ENCODE data around the gene DTD1.

DTD1 gene, protein sequence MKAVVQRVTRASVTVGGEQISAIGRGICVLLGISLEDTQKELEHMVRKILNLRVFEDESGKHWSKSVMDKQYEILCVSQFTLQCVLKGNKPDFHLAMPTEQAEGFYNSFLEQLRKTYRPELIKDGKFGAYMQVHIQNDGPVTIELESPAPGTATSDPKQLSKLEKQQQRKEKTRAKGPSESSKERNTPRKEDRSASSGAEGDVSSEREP

DNA sequence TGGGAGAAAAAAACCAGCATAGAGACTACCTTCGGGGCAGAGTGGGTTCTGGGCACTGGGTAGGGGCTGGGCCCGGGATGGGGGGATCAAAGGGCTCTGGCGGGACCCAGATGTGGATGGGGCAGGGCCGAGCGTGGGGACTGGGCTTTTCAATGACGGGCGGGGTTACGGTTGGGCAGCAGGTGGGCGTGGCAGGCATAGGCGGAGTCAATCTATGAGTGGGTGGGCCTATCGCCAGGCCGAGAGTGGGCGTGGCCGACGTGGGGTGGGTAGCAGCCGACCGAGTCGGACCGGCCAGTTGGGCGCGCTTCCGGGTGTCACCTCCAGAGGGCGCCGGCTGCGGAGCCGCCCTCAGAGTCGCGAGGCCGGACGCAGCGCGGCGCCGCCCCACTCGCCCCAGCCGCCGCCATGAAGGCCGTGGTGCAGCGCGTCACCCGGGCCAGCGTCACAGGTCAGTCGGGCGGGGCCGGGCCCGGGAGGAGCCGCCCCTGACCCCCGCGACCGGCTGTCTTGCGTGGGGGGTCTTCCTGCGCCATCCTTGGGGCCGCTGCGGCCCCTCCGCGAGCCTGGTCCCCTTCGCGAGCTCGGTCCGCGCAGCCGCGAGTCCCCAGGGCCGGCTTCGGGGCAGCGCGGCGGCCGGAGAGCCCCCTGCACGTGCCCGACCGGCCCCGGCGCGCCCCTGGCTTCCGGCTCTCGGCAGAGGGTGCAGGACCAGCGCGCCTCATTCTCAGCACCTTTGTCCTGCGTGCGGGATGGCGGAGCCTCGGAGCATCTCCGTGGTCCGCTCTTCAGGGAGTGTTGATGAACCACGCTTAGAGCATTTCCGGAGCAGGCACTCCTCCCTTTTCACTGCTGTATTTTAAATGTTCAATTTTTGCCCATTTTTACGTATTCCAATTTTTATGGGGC is at the start of gene DTD1:
Gene DTD1 (plus strand): TSS at position 390 of the 909 bp plus-strand sequence. CDS start 19 bp downstream, at position 409.
- peak; percentile 66 to 77 for DNase-seq (ENCODE audit: low read depth in 2 of 2)

DNA sequence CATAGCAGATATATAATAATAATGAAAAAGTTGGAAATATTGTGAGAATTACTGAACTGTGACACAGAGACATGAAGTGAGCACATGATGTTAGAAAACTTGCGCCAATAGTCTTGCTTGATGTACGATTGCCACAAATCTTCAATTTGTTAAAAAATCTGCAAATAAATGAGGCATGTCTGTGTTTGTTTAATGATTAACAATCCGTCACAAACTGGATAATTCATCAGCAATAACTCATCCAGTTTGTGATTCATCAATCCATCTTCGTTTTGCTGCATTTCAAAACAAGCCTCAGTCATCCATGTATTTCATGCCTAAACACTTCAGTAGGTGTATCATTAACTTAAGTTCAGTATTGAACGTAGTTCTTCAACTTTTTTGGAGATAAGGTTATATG is 46.1 kb upstream of the DTD1 start:
- DNase-seq (ENCODE audit: low read depth in 2 of 2), result no peak

DNA sequence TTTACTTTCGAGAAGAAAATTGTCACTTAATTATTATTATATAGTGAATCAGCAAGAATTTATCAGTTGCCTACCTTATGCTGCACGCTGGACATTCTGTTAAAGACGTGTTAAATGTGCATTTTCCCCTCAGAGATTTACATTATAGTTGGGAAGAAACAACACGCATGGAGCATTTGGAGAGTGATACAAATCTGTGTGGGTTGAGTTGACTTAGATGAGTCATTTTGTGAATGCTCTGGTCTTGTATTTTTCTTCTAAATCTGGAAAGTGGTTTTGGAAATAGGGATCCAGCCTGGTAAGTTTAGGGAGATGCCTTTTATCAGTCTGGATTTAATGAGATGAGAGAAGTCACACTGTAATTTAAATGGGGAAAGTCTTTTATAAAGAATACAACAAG is 44.6 kb upstream of the DTD1 start:
- no peak for DNase-seq (ENCODE audit: low read depth in 2 of 2)

DNA sequence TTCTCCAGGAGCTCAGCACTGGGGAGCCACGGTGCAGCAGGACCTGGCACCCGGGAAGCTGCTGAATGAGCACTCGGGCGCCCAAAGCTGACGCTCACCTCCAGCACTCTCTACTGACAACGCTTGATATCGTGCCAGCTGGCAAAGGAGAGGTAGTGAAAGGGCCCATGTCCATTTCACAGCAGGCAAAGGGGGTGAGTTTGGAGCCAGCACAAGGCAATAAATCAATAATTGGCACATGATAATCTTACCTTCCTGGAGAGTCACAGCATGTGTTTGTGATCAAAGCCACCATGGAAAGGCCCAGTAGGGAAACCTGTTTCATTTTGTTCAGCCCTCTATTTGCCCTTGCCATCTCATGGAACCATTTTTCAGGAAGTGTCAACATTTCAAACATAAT is 43.9 kb upstream of the DTD1 start:
- DNase-seq (ENCODE audit: low read depth in 2 of 2), result no peak

- no peak for DNase-seq (ENCODE audit: low read depth in 2 of 2)
These were observed 42.3 kb upstream of the DTD1 start for GRCh38 chr20:18545566-18545965.

- no peak for DNase-seq (ENCODE audit: low read depth in 2 of 2)
These were observed 39.4 kb upstream of the DTD1 start for GRCh38 chr20:18548465-18548864.

- no peak for DNase-seq (ENCODE audit: low read depth in 2 of 2)
These were observed 34.1 kb upstream of the DTD1 start for GRCh38 chr20:18553746-18554145.

GRCh38 chr20:18566892-18567738 is 20.7 kb upstream of the DTD1 start, which contains the start of gene SMIM26:
SMIM26 (plus strand) TSS chr20:18567432; CDS start chr20:18567479, 47 bp downstream.
- DNase-seq (ENCODE audit: low read depth in 2 of 2), result peak; percentile 88 to 90

- no peak for DNase-seq (ENCODE audit: low read depth in 2 of 2)
These were observed 20.1 kb upstream of the DTD1 start for GRCh38 chr20:18567739-18568091.

DNA sequence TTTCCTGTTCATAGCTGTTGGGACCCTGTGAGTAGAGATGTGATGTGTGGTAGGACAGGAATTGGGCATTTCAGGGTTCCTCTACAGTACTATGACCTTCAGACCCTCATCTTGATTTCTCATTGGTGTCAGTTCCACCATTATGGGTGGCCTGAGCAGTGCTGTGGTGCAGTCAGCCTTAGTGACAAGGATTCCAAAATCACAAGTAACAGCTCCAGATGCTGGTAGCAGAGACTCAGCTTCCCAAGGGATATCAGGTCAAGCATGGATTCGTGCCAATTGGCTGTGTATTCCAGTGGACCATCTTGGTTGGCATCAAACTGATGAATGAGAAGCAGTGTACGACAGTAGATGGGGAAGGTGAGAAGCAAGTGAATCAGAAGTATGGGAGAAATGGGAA is 16.8 kb upstream of the DTD1 start:
- no peak for DNase-seq (ENCODE audit: low read depth in 2 of 2)

DNA sequence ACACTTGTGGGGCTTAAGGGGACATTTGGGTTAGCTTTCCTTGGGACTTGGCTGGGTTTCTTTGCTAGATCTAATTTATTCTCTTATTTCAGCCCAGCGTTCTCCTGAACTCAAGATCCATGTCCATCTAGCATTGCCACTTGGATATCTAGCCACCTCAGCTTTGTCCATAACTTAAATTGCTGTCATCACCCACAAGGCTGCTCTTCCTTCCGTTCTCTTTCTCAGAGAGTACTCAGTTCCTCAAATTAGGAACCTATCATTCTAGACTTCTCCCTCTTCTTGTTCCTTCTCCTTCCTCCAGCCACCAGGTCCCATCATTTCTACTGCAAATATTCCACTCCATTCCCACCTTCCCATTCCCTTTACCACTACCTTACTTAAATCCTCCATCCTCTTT is 16.3 kb upstream of the DTD1 start:
- no peak for DNase-seq (ENCODE audit: low read depth in 2 of 2)

DNA sequence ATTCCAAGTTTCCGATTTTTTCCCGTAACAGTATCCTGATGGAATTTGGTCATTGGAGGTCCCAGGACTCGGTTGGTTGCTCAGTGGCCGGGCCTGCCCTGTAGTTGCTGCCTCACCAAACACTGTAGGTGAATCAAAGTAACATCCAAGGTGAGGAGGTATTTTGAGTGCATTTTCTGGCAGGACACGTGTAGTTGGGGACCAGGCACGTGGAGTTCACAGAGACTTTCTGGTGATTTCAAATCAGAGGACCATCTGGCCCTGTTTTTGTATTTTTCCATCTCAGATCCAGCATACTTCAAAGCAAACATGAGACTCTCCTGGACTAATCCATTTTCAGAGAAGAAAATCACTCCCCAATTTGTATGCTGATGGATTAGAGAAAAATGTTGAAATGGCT is 9.9 kb upstream of the DTD1 start:
- DNase-seq (ENCODE audit: low read depth in 2 of 2), result no peak

- no peak for DNase-seq (ENCODE audit: low read depth in 2 of 2)
These were observed 9.3 kb upstream of the DTD1 start for GRCh38 chr20:18578581-18578980.

DNA sequence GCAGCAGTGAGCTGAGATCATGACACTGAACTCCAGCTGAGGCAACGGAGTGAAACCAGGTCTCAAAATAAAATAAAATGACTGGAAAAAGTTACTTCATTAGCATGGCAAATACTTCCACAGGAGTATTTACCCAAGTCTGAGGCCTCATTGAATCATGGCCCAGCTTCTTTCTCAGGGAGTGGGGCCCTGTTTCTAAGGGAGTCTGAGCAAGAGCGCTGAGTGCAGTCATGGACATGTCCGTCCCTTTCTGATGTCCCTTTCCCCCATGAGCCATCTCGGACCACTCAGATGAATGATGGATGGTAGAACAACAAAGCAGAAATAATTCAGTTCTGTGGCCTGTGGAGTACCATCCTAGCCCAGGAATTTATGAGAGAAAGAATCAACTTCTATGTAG is 7.8 kb upstream of the DTD1 start:
- no peak for DNase-seq (ENCODE audit: low read depth in 2 of 2)

GRCh38 chr20:18585134-18585533 is 2.7 kb upstream of the DTD1 start:
- DNase-seq (ENCODE audit: low read depth in 2 of 2), result no peak

DNA sequence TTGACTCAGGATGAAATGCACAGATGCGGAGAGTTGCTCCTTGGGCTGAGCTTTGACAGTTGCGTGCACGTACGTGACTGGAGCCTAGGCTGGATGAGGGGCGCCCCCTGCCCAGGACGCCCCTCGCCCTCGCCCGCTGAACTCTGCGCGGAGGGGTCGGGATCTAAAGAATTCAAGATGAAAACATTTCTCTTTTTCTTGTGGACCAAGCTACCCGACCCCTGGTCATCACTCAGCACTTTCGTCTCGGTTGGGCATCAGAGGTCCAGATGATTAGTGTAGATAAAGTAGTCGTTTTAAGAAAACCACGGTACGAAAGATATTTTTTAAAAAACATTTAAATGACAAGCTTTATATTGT is 700 bp downstream of the DTD1 start:
- no peak for DNase-seq (ENCODE audit: low read depth in 2 of 2)

DNA sequence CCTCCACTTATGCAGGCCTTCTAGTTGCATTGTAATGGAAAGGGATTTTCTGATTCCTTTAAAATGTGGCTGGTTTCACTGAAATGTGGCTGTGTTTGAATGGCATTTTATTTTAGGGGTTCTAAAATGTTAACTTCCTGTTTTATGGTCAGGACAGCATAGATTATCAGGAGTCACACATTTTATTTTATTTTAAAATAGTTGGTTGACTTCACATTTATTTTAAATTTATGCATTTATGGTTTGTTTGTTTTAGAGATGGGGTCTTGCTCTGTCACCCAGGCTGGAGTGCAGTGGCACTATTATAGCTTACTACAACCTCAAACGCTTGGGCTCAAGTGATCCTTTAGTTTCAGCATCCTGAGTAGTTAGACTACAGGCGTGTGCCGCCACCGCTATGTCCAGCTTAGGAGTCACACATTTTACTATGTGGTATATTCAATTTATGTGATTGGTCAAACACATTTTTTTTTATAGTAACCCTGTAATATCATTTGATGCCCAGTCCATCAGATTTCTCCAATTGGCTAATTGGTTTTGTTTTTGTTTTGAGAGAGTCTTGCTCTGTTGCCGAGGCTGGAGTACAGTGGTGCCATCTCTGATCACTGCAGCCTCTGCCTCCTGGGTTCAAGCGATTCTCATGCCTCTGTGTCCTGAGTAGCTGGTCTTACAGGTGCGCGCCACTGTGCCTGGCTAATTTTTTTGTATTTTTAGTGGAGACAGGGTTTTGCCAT is 2.3 kb downstream of the DTD1 start:
- DNase-seq (ENCODE audit: low read depth in 2 of 2), result no peak

GRCh38 chr20:18596270-18596669 is 8.4 kb downstream of the DTD1 start:
- DNase-seq (ENCODE audit: low read depth in 2 of 2), result no peak

DNA sequence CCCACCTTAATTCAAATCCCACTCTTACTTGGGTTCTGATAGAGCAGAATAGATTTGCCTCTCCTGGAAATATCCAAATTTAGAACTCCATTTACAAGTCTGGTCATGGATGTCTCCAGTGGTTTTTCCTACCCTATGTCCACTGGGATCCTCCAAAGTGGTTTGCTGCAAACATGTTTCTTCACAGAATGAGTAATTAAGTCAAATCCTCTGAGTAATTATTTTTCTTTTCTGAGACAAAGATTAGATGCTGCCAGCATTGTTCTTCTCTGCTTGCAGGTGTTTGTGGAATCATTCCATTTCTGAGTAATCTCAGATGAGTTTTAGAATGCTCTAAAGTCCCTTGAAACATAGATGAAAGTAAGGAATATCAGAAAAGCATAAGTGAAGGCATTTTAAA is 21.9 kb downstream of the DTD1 start:
- DNase-seq (ENCODE audit: low read depth in 2 of 2), result no peak

- DNase-seq (ENCODE audit: low read depth in 2 of 2), result no peak
These were observed 23.6 kb downstream of the DTD1 start for GRCh38 chr20:18611492-18611891.

DNA sequence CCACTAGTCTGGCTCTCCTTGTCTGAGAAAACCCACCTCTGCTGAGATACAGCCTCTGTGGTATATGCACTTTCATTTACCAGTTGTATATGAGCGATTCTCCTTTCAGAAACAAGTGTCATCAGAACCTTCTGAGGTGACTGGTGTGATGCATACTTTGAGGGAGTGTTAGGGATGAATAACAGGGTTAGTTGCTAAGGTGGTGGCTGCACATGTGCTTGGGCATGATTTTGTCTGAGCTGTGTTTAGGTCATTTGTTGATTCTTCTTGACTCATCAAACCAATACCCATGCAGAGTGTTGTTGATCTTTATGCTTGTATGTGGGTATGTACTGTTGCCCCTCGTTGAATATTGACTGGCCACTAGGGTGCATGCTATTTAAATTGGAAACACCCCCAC is 25.7 kb downstream of the DTD1 start:
- DNase-seq (ENCODE audit: low read depth in 2 of 2), result no peak

DNA sequence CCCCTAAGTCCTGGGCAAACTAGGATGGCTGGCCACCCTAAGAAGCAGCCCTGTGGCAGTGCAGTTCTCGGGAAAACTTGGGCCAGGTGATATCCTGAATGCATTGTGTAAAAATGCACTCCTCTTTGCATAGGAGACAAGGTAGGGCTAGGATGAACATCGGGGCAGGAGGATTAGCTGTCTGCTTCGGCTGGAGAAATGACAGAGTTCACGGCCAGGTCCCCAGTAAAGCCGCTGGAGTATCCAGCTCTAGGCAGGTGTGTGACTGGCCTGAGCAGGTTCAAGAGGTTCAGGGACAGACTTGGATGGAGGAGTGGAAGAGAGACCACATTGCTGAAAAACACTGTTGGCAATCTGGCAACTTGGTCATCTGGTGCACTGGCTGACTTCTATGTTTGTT is 26.4 kb downstream of the DTD1 start:
- no peak for DNase-seq (ENCODE audit: low read depth in 2 of 2)

Data from stimulated activated CD8-positive, alpha-beta memory T cell treated with anti-CD3 and anti-CD28 coated beads, Interleukin-7, amount 100 ng/mL, for 4 hours (primary cell).